Upper lobe of right lung (tissue), 1 donor: ENCODE data around the gene POLE. TPM values are rescaled to one million over a fixed set of nuclear protein-coding genes. Genes with fewer than 3 reads are reported as not detected.

Experiments used
- ATAC-seq: fragments of 200-7000 bp; cut with Tn5 transposase; one replicate; pipeline ENCODE4 v1.9.1; 2020; ENCODE audit warnings: mild to moderate bottlenecking, moderate library complexity
- DNase-seq: peaks from one replicate; pipeline ENCODE4 v3.0.0-alpha.2; 2020
- H3K27ac ChIP-seq: fragments of 200-600 bp; one replicate; pipeline ENCODE4 v1.8.0; 2022
- H3K27me3 ChIP-seq: fragments of 200-600 bp; one replicate; pipeline ENCODE4 v1.8.0; 2022; ENCODE audit warnings: mild to moderate bottlenecking
- H3K36me3 ChIP-seq: fragments of 200-600 bp; one replicate; pipeline ENCODE4 v1.8.0; 2022
- H3K4me1 ChIP-seq: fragments of 200-600 bp; one replicate; pipeline ENCODE4 v1.8.0; 2022
- H3K4me3 ChIP-seq: fragments of 200-600 bp; one replicate; pipeline ENCODE4 v1.8.0; 2022; ENCODE audit warnings: mild to moderate bottlenecking
- H3K9me3 ChIP-seq: fragments of 200-600 bp; one replicate; pipeline ENCODE4 v1.8.0; 2022
- intact Hi-C: fragments of 100-400 bp; cut with DNase I; formaldehyde crosslinking; loops from one replicate; pipeline ENCODE4 v1.11.0; 2022
- total RNA-seq: library from RNA; stranded (reverse); fragmentation: NEBNext Ultra II Directional; extraction: Animal tissue kit (Norgen Biotek cat#: 25700); gene quantifications from one replicate; pipeline ENCODE4 v1.2.1, GENCODE V29; 2021
- TF ChIP-seq, protein P1 (sequence below): fragments of 200-600 bp; IDR thresholded peaks from one replicate; pipeline ENCODE4 v1.8.0; 2022; ENCODE audit warnings: antibody characterized with exemption
- donor health status: DM: no; HTN: yes; CAD: no; lungs with severe emphysema.

POLE gene
- total RNA-seq, 1 donor from 2014 or later, result 23.5 TPM

DNA sequence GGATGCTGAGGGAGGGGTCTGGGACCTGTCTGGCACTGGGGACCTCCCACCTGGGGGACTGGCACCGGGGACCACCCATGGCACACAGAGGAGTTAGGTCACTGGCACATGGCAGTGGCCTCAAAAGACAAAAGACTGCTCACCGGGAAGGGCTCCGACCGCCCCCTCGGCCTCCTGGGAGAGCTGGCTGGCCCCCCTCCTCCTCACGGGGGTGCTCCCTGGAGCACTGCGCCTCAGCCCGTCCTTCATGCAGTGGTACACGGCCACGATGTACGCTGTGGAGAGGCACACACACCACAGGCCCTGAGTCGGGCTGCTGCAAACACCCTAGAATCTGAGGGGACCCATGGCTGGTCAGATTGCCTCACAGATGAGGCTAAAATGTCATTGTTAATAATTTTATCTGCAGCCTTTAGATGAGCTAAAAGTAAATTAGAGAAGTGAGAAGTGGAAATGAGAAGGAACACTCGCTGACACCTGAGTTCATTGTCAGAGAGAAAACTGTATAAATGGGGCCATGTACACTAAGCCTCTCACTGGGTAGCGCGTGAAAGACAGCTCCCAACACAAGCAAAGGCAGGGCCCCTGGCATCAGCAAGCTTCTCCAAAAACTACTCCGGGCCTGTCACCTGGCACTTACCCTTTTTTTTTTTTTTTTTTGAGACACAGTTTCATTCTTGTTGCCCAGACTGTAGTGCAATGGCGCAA lies 54.5 kb downstream of the POLE start:
- Histone ChIP-seq H3K9me3 (no peaks in the 10 kb centered on the region), H3K27ac (no peak overlapping the region), H3K4me3 (no peak overlapping the region), H3K36me3 (peaks cover 61% of the 10 kb centered on the region), H3K27me3 (no peaks in the 10 kb centered on the region), H3K4me1 (no peaks in the 10 kb centered on the region)
- ATAC-seq (no peak), DNase-seq (no peak)
- TF ChIP-seq, protein P1, sequence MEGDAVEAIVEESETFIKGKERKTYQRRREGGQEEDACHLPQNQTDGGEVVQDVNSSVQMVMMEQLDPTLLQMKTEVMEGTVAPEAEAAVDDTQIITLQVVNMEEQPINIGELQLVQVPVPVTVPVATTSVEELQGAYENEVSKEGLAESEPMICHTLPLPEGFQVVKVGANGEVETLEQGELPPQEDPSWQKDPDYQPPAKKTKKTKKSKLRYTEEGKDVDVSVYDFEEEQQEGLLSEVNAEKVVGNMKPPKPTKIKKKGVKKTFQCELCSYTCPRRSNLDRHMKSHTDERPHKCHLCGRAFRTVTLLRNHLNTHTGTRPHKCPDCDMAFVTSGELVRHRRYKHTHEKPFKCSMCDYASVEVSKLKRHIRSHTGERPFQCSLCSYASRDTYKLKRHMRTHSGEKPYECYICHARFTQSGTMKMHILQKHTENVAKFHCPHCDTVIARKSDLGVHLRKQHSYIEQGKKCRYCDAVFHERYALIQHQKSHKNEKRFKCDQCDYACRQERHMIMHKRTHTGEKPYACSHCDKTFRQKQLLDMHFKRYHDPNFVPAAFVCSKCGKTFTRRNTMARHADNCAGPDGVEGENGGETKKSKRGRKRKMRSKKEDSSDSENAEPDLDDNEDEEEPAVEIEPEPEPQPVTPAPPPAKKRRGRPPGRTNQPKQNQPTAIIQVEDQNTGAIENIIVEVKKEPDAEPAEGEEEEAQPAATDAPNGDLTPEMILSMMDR, result no peak
- intact Hi-C loops, result no loop called here

DNA sequence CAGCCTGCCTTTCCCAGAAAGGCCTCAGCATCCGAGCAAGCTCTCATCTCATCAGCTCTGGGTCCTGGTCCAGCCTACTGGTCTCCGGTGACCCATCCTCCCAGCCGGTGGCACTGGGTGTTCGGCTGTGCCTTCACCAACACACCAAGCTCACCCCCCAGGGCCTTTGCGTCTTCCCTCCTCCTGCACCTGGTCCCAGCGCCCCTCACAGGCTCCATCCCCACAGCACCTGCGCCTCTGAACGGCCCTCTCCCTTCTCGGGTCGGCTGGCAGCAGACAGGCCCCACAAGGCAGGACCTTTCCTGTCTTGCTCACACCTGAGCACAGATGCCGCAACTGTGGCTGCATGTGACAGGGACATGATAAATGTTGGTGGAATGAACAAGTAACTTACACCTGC lies 55.5 kb downstream of the POLE start:
- H3K4me1 ChIP-seq, result no peaks in the 10 kb centered on the region
- peaks cover 51% of the 10 kb centered on the region for H3K36me3 ChIP-seq
- H3K4me3 ChIP-seq, result no peak overlapping the region
- H3K27me3 ChIP-seq, result no peaks in the 10 kb centered on the region
- DNase-seq (no peak), ATAC-seq (no peak)
- H3K9me3 ChIP-seq, result no peaks in the 10 kb centered on the region
- TF ChIP-seq, protein P1, result no peak
- intact Hi-C loops, result no loop called here
- no peak overlapping the region for H3K27ac ChIP-seq

DNA sequence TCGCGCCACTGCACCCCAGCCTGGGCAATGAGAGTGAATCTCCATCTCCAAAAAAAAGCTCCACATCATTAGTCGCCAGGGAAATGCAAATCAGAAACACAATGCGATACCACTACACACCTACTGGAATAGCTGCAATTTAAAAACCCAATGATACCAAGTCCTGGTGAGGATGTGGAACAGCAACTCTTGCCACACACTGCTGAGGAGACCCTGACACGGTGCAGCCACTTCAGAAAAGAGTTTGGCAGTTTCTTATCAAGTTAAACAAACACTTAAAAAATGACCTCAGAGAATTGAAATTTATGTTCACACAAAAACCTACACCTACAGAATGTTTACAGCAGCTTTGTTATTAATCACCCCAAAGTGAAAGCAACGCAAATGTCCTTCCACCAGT lies 56.5 kb downstream of the POLE start:
- DNase-seq, result no peak
- Histone ChIP-seq H3K4me3 (no peak overlapping the region), H3K9me3 (no peaks in the 10 kb centered on the region), H3K27me3 (no peaks in the 10 kb centered on the region), H3K4me1 (no peaks in the 10 kb centered on the region), H3K27ac (no peak overlapping the region), H3K36me3 (peaks cover 51% of the 10 kb centered on the region)
- TF ChIP-seq, protein P1, result no peak
- ATAC-seq, result peak; percentile 9
- intact Hi-C loops, result no loop called here

DNA sequence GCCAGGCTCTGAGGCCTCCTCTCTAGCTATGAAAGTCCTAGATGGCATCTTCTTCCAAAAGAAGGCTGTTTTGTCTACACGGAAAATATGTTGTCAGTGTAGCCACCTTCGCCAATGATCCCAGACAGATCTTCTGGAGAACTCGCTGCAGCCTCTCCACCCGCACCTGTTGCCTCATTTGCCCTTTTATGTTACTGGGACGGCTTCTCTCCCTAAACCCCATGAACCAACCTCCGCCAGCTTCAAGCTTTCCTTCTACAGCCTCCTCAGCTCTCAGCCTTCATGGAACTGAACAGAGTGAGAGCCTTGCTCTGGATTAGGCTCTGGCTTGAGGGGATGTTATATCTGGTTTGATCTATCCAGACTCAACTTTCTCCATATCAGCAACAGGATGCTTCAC lies 57.8 kb downstream of the POLE start:
- Histone ChIP-seq H3K36me3 (peaks cover 52% of the 10 kb centered on the region), H3K4me3 (no peak overlapping the region), H3K9me3 (no peaks in the 10 kb centered on the region), H3K27ac (no peak overlapping the region), H3K27me3 (no peaks in the 10 kb centered on the region), H3K4me1 (no peaks in the 10 kb centered on the region)
- ATAC-seq (no peak), DNase-seq (no peak)
- TF ChIP-seq, protein P1, result no peak
- intact Hi-C loops, result no loop called here

DNA sequence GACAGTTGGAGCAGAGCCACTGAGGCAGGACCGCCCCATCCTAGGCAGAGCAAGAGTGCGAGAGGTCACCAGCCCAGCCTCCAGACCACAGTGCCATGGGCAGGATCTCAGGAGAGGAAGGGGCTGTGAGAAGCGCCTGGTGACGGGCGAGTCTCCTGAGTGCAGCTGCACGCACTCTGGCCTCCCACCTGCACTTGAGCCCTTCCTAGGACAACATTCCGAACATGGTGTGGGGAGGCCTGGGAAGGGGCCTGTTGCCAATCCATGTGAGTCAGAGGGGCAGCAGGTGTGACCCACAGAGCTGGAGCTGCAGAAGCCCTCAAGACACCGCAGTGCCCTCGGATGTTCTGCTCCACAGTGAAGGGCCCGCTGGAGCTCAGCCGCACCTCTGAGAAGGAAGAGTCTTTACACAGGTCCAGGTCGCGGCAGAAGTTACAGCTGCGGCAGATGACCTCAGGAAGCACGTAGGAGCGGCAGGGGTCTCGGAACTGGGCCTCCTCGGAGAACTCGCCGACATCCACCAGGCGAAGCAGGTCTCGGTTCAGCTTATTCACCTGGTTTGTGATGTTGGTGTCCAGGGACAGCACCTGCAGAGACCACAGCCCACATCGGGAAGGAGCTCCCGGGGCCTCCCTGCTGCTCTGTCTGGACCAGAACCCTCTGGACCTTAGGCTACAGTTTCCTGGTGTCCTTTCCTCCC lies 61.3 kb downstream of the POLE start:
- no peak for ATAC-seq
- no peaks in the 10 kb centered on the region for H3K4me1 ChIP-seq
- TF ChIP-seq, protein P1, result no peak
- intact Hi-C loops, result no loop called here
- no peak overlapping the region for H3K4me3 ChIP-seq
- H3K27ac ChIP-seq, result no peak overlapping the region
- DNase-seq, result no peak
- no peaks in the 10 kb centered on the region for H3K9me3 ChIP-seq
- H3K36me3 ChIP-seq, result peaks cover 32% of the 10 kb centered on the region
- no peaks in the 10 kb centered on the region for H3K27me3 ChIP-seq
